OCI-LY1 (cell line): Measurements from ENCODE around the gene C5orf24.

Experiments
- H2AFZ ChIP-seq: fragments of 200-600 bp; sonication (generic), shearing (Covaris generic); 2 replicates; pipeline ENCODE4 v1.6.0; 2014; ENCODE audit warnings: antibody characterized with exemption, mild to moderate bottlenecking, low read length
- H3F3A ChIP-seq: fragments of 200-600 bp; sonication (generic), shearing (Covaris generic); 2 replicates; pipeline ENCODE4 v1.6.0; 2014; ENCODE audit warnings: mild to moderate bottlenecking, antibody characterized with exemption, low read length, moderate library complexity; ENCODE audit not compliant: insufficient read depth
- H3K27ac ChIP-seq: fragments of 200-600 bp; sonication (generic); 2 replicates; pipeline ENCODE4 v1.5.1; 2014; ENCODE audit warnings: low read length, mixed run types, mild to moderate bottlenecking, low read depth; ENCODE audit not compliant: poor library complexity, severe bottlenecking
- H3K27me3 ChIP-seq: fragments of 200-600 bp; sonication (generic); 2 replicates; pipeline ENCODE4 v1.6.0; 2014; ENCODE audit warnings: antibody characterized with exemption, mild to moderate bottlenecking, low read length, moderate library complexity; ENCODE audit not compliant: insufficient read depth
- H3K36me3 ChIP-seq: fragments of 200-600 bp; sonication (generic); 2 replicates; pipeline ENCODE4 v1.6.1; 2014; ENCODE audit warnings: mild to moderate bottlenecking, antibody characterized with exemption, low read length, moderate library complexity, mixed read lengths; ENCODE audit not compliant: insufficient read depth
- H3K4me1 ChIP-seq: fragments of 200-600 bp; sonication (generic); 2 replicates; pipeline ENCODE4 v1.5.1; 2014; ENCODE audit warnings: mild to moderate bottlenecking, low read length, moderate library complexity; ENCODE audit not compliant: insufficient read depth, severe bottlenecking
- H3K4me2 ChIP-seq: fragments of 200-600 bp; sonication (generic), shearing (Covaris generic); 2 replicates; pipeline ENCODE4 v1.6.1; 2014; ENCODE audit warnings: low read length
- H3K4me3 ChIP-seq: fragments of 200-600 bp; sonication (generic); 2 replicates; pipeline ENCODE4 v1.5.1; 2014; ENCODE audit warnings: low read length, low read depth, mild to moderate bottlenecking, mixed read lengths; ENCODE audit not compliant: poor library complexity, severe bottlenecking
- H3K79me2 ChIP-seq: fragments of 200-600 bp; shearing (Covaris generic); 2 replicates; pipeline ENCODE4 v1.6.1; 2016; ENCODE audit warnings: mixed run types, low read length, mixed read lengths; ENCODE audit not compliant: insufficient read depth
- H3K9ac ChIP-seq: fragments of 200-600 bp; sonication (generic), shearing (Covaris generic); 2 replicates; pipeline ENCODE4 v1.6.1; 2014; ENCODE audit warnings: mild to moderate bottlenecking, low read length, mixed read lengths
- H3K9me2 ChIP-seq: fragments of 200-600 bp; sonication (generic), shearing (Covaris generic); 2 replicates; pipeline ENCODE4 v1.6.1; 2014; ENCODE audit warnings: low read depth, mild to moderate bottlenecking, low read length, mixed read lengths
- H3K9me3 ChIP-seq: fragments of 200-600 bp; shearing (Covaris generic); 2 replicates; pipeline ENCODE4 v1.6.1; 2014; ENCODE audit warnings: low read length, mixed read lengths
- H4K20me1 ChIP-seq: fragments of 200-600 bp; sonication (generic), shearing (Covaris generic); 2 replicates; pipeline ENCODE4 v1.6.0; 2016; ENCODE audit warnings: mild to moderate bottlenecking, low read length; ENCODE audit not compliant: insufficient read depth
- EZH2 ChIP-seq: fragments of 200-600 bp; sonication (generic), shearing (Covaris generic); IDR thresholded peaks from 2 replicates; pipeline ENCODE4 v1.8.0; 2017; ENCODE audit warnings: borderline replicate concordance, mixed run types, mild to moderate bottlenecking, antibody characterized with exemption, low read length, moderate library complexity, mixed read lengths
- TF ChIP-seq, protein P1 (sequence below): fragments of 200-600 bp; sonication (generic), shearing (Covaris generic); IDR thresholded peaks from 2 replicates; pipeline ENCODE4 v1.5.1; 2017; ENCODE audit warnings: mild to moderate bottlenecking, antibody characterized with exemption, low read length, moderate library complexity, mixed read lengths

The C5orf24 gene

GRCh38 chr5:134873494-134873893, 27.7 kb downstream of the C5orf24 start:
- Histone ChIP-seq H3K4me1 (peaks cover 44% of the 10 kb centered on the region), H3F3A (no peaks in the 10 kb centered on the region), H3K27me3 (no peaks in the 10 kb centered on the region), H3K27ac (peak overlapping the region; percentile 70), H3K9me3 (no peaks in the 10 kb centered on the region), H3K4me3 (peak overlapping the region; percentile 78), H3K4me2 (peak overlapping the region; percentile 92), H3K9me2 (no peaks in the 10 kb centered on the region), H2AFZ (peak overlapping the region; percentile 31; the same call in 1 of the 2 replicates), H3K9ac (peak overlapping the region; percentile 87), H3K79me2 (peaks cover 15% of the 10 kb centered on the region; the same call in 1 of the 2 replicates), H4K20me1 (no peaks in the 10 kb centered on the region), H3K36me3 (no peaks in the 10 kb centered on the region)
- TF ChIP-seq, protein P1, sequence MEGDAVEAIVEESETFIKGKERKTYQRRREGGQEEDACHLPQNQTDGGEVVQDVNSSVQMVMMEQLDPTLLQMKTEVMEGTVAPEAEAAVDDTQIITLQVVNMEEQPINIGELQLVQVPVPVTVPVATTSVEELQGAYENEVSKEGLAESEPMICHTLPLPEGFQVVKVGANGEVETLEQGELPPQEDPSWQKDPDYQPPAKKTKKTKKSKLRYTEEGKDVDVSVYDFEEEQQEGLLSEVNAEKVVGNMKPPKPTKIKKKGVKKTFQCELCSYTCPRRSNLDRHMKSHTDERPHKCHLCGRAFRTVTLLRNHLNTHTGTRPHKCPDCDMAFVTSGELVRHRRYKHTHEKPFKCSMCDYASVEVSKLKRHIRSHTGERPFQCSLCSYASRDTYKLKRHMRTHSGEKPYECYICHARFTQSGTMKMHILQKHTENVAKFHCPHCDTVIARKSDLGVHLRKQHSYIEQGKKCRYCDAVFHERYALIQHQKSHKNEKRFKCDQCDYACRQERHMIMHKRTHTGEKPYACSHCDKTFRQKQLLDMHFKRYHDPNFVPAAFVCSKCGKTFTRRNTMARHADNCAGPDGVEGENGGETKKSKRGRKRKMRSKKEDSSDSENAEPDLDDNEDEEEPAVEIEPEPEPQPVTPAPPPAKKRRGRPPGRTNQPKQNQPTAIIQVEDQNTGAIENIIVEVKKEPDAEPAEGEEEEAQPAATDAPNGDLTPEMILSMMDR, result no peak
- no peak for TF ChIP-seq EZH2

- Histone ChIP-seq H3K9ac (peak within 1 kb of the TSS; percentile 87), H3K36me3 (no peaks in the 10 kb centered on the region), H3K27ac (peak within 1 kb of the TSS; percentile 70), H2AFZ (peak within 1 kb of the TSS; percentile 31; the same call in 1 of the 2 replicates), H3K4me2 (peak within 1 kb of the TSS; percentile 92), H3K9me3 (no peaks in the 10 kb centered on the region), H3K79me2 (peaks cover 20% of the 10 kb centered on the region), H3K4me1 (peaks cover 51% of the 10 kb centered on the region), H3K4me3 (peak within 1 kb of the TSS; percentile 78), H3K27me3 (no peaks in the 10 kb centered on the region), H3F3A (no peaks in the 10 kb centered on the region), H4K20me1 (no peaks in the 10 kb centered on the region), H3K9me2 (no peaks in the 10 kb centered on the region)
- TF ChIP-seq EZH2, result no peak
- TF ChIP-seq, protein P1, result no peak
These were observed 28.4 kb downstream of the C5orf24 start, which contains the start of gene TXNDC15 for GRCh38 chr5:134873987-134874830. Gene TXNDC15 (plus strand): TSS chr5:134874371. CDS start chr5:134874428, 57 bp downstream.

GRCh38 chr5:134874831-134875655, 29.3 kb downstream of the C5orf24 start:
- TF ChIP-seq, protein P1, result no peak
- no peak for TF ChIP-seq EZH2
- H4K20me1 ChIP-seq, result no peaks in the 10 kb centered on the region
- peak overlapping the region; percentile 70 for H3K27ac ChIP-seq
- peaks cover 52% of the 10 kb centered on the region for H3K4me1 ChIP-seq
- H3K9me3 ChIP-seq, result no peaks in the 10 kb centered on the region
- no peak overlapping the region for H2AFZ ChIP-seq
- H3K4me2 ChIP-seq, result peak overlapping the region; percentile 92
- no peaks in the 10 kb centered on the region for H3K9me2 ChIP-seq
- H3K9ac ChIP-seq, result peak overlapping the region; percentile 87
- H3K79me2 ChIP-seq, result peaks cover 29% of the 10 kb centered on the region
- H3K27me3 ChIP-seq, result no peaks in the 10 kb centered on the region
- no peaks in the 10 kb centered on the region for H3F3A ChIP-seq
- H3K36me3 ChIP-seq, result no peaks in the 10 kb centered on the region
- peak overlapping the region; percentile 78 for H3K4me3 ChIP-seq
